Measurements from ENCODE around the gene PROX1. TPM values are rescaled to one million over a fixed set of nuclear protein-coding genes. Genes with fewer than 3 reads are reported as not detected.

The PROX1 gene
- total RNA-seq, 6 experiments from 2014 or later, result 0.14 to 0.96 (median 0.31) TPM

DNA sequence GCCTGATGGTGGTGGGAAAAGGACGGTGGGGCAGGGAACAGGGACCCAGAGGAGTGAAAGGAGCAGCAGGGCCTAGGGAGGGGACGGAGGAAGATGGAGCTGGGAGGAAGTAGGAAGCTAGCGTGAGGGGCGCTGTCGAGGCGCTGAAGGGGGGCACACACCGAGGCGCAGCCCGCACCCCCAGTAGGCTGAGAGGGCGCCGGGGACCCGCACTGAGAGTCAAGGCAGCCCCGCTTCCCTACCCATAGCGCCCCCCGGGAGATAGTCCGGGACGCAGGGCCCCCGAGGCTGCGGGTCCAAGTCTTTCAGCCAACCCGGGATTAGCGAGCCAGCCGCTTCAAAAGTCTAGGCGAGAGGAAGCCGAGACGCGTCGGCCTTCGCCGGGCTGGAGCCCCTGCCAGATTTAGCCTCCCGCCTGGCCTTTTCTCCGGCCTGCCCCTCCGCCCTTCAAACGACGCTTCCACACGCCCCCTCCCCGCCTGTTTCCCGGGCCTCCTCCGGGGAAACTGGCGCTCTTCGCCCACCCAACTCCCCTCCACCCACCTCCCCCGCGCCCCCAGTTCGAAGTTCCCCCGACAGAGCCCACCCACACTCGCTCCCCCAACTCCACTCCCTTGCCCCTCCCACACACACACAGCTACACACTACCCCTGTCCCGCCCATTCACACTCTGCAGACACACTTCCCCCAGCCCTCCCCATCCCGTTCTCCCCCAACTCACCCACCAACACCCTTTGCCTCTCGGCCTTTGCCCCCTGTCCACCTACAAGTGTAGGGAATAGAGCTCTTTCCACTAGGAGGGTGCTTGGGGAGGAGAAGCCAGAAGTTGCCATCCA, 7.8 kb upstream of the PROX1 start:
- H3K4me3 Mint-ChIP-seq, result no peak overlapping the region
- TF ChIP-seq, protein P1, sequence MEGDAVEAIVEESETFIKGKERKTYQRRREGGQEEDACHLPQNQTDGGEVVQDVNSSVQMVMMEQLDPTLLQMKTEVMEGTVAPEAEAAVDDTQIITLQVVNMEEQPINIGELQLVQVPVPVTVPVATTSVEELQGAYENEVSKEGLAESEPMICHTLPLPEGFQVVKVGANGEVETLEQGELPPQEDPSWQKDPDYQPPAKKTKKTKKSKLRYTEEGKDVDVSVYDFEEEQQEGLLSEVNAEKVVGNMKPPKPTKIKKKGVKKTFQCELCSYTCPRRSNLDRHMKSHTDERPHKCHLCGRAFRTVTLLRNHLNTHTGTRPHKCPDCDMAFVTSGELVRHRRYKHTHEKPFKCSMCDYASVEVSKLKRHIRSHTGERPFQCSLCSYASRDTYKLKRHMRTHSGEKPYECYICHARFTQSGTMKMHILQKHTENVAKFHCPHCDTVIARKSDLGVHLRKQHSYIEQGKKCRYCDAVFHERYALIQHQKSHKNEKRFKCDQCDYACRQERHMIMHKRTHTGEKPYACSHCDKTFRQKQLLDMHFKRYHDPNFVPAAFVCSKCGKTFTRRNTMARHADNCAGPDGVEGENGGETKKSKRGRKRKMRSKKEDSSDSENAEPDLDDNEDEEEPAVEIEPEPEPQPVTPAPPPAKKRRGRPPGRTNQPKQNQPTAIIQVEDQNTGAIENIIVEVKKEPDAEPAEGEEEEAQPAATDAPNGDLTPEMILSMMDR (IDR thresholded peaks at IDR 0.05), result no peak
- H3K4me1 Mint-ChIP-seq (ENCODE audit: low read depth), result no peaks in the 10 kb centered on the region
- no peak overlapping the region for H3K27ac Mint-ChIP-seq
- H3K27me3 Mint-ChIP-seq (ENCODE audit: insufficient read depth), result peaks cover 25% of the 10 kb centered on the region
- H3K9me3 Mint-ChIP-seq, result peaks cover 3% of the 10 kb centered on the region; the same call in 1 of the 2 replicates
- DNase-seq, result no peak
- H3K36me3 Mint-ChIP-seq (ENCODE audit: low read depth), result no peaks in the 10 kb centered on the region

GRCh38 chr1:213980906-213981305, 6.9 kb upstream of the PROX1 start:
- no peak overlapping the region; the same call in 1 of the 2 replicates for H3K27ac Mint-ChIP-seq
- TF ChIP-seq, protein P1 (IDR thresholded peaks at IDR 0.05), result no peak
- no peaks in the 10 kb centered on the region for H3K4me1 Mint-ChIP-seq (ENCODE audit: low read depth)
- no peaks in the 10 kb centered on the region for H3K36me3 Mint-ChIP-seq (ENCODE audit: low read depth)
- H3K9me3 Mint-ChIP-seq, result peaks cover 3% of the 10 kb centered on the region; the same call in 1 of the 2 replicates
- no peak for DNase-seq
- no peak overlapping the region for H3K4me3 Mint-ChIP-seq
- peaks cover 32% of the 10 kb centered on the region for H3K27me3 Mint-ChIP-seq (ENCODE audit: insufficient read depth)

- H3K27me3 Mint-ChIP-seq (ENCODE audit: insufficient read depth), result peaks cover 36% of the 10 kb centered on the region
- TF ChIP-seq, protein P1 (IDR thresholded peaks at IDR 0.05), result no peak
- H3K27ac Mint-ChIP-seq, result no peak overlapping the region
- no peaks in the 10 kb centered on the region for H3K4me1 Mint-ChIP-seq (ENCODE audit: low read depth)
- H3K4me3 Mint-ChIP-seq, result no peak overlapping the region
- no peak for DNase-seq
- peaks cover 3% of the 10 kb centered on the region; the same call in 1 of the 2 replicates for H3K9me3 Mint-ChIP-seq
- H3K36me3 Mint-ChIP-seq (ENCODE audit: low read depth), result no peaks in the 10 kb centered on the region
Observed at GRCh38 chr1:213982289-213982671, 5.5 kb upstream of the PROX1 start.

DNA sequence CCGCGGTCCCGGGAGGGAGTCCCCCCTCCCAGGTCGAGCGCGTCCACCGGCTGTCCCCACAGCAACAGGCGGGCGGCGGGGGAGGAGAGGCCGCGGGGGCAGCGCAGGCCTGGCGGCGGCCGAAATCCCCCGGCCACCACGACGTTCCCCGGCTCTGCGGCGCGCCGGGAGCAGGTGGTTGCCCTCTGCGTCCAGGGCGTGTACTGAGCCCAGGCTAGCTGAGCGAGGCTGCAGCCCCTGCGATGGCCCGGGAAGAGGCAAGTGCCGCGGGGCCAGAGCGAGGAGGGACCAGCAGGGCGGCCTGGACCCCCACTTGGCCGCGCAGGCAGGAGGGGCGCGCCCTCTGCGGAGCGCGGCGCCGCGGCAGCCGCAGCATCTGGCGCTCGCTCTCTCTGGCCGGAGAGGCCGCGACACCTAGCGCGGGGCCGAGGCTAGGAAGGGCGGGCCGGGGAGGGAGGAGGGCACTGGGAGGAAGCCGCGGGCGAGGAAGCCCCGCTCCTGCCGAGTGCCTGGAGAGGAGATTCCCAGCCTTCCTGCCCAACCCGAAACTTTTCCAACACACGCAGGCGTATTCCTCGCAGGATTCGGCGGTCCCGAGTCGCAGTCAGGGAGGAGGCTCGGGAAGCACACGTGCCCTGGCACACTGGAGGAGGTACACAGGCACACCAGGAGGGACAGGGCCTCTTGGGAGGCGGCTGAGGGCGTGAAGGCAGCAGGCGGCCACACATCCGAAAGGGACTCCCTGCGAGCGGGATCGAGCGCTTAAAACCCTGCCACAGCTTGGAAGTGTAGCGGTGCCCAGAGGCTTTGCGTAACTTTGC, 4.9 kb upstream of the PROX1 start:
- Mint-ChIP-seq H3K4me3 (no peak overlapping the region), H3K9me3 (peaks cover 3% of the 10 kb centered on the region; the same call in 1 of the 2 replicates), H3K27me3 (ENCODE audit: insufficient read depth) (peaks cover 36% of the 10 kb centered on the region), H3K4me1 (ENCODE audit: low read depth) (no peaks in the 10 kb centered on the region), H3K27ac (no peak overlapping the region), H3K36me3 (ENCODE audit: low read depth) (no peaks in the 10 kb centered on the region)
- TF ChIP-seq, protein P1 (IDR thresholded peaks at IDR 0.05), result no peak
- DNase-seq, result no peak

DNA sequence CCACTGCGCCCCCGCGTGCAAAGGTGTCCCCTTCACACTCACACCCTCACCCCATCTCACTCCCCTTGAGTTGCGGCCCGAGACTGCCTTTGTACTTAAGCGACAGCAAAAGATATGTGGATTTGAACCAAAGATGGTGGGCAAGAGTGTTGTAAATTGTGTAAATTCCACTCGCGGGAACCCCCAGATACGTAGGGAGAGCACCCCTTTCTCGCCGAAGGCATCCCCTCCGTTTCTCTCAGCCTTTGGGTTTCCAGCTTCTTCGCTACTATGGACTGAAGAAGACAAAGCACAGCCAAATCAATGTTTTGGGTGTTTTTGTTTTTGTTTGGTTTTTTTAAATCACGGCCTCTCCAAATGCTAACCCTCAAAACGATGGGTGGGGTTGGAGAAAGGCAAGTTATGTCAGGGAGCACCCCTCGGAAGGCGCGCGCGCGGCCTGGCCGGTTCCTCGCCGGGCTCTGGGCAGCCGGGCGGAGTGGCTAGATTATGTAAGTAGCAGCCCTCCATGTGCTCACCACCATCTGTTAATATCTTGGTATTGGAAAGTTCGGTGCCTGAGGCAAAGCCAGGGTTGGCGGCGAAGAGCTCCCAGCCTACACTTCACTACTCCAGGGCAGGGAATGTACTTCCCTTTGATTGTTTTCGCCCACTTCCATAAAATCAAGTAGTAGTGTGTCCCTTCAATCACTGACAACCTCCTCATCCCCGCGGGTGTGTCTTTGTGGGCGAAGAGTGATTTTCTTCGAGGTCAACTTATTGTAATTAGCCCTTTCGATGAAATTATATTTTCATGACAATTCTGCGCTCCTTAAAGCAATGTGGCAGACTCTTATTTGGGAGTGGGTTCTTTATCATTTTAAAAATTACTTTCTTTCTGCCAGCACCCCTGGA, 4.0 kb upstream of the PROX1 start:
- Mint-ChIP-seq H3K4me3 (no peak overlapping the region), H3K27ac (no peak overlapping the region), H3K36me3 (ENCODE audit: low read depth) (no peaks in the 10 kb centered on the region), H3K4me1 (ENCODE audit: low read depth) (peaks cover 4% of the 10 kb centered on the region), H3K27me3 (ENCODE audit: insufficient read depth) (peaks cover 38% of the 10 kb centered on the region), H3K9me3 (peaks cover 3% of the 10 kb centered on the region; the same call in 1 of the 2 replicates)
- TF ChIP-seq, protein P1 (IDR thresholded peaks at IDR 0.05), result no peak
- DNase-seq, result no peak

Data from HFFc6 (cell line).